HCT116 (cell line): ENCODE results near the gene AMBP. TPM values are rescaled to one million over a fixed set of nuclear protein-coding genes. Genes with fewer than 3 reads are reported as not detected.

Source experiments
- ATAC-seq: fragments of 200-7000 bp; cut with Tn5 transposase; 2 replicates; pipeline ENCODE4 v1.9.1; 2020; ENCODE audit warnings: mild to moderate bottlenecking, moderate library complexity
- BruUV-seq: library from RNA; stranded (reverse); fragments of 400-500 nt; replicated peaks from 2 replicates; lab custom pipeline; 2021; lab: Mats Ljungman, UMichigan
- CTCF ChIA-PET: fragments of 300-600 bp; sonication (Branson Sonifier 250); formaldehyde crosslinking; loops from one replicate; lab custom pipeline; 2021; ENCODE audit warnings: antibody characterized with exemption; lab: Charles Lee
- POLR2A ChIA-PET: fragments of 300-600, 350-600 bp; sonication (Branson Sonifier 250); formaldehyde crosslinking; loops from one replicate; lab custom pipeline; 2021; ENCODE audit warnings: antibody characterized with exemption; lab: Charles Lee
- RAD21 ChIA-PET, 2 experiments: fragments of 300-600 bp; sonication (Branson Sonifier 250); formaldehyde crosslinking; loops; one replicate each; lab custom pipeline; 2023; ENCODE audit warnings: low total read pairs in 2 of 2; ENCODE audit not compliant: uncharacterized antibody in 2 of 2, unreplicated experiment in 2 of 2, low non-redundant PET in 1 of 2; lab: Charles Lee
- DNase-seq: peaks from one replicate; pipeline ENCODE4 v3.0.0-alpha.2; 2010; ENCODE audit warnings: low read depth, low spot score
- H2AFZ ChIP-seq: fragments of 200-600 bp; shearing (Covaris generic), sonication (generic); 2 replicates; pipeline ENCODE4 v1.6.1; 2017; ENCODE audit warnings: low read depth, mixed run types, mixed read lengths, antibody characterized with exemption, low read length; ENCODE audit not compliant: poor library complexity, severe bottlenecking
- H3K27ac ChIP-seq: 2 replicates; pipeline ENCODE4 v1.5.1; 2012; ENCODE audit warnings: low read depth, low read length
- H3K27me3 ChIP-seq: fragments of 200-600 bp; sonication (generic); 2 replicates; pipeline ENCODE4 v1.6.1; 2016; ENCODE audit warnings: mixed run types, low read length, mixed read lengths; ENCODE audit not compliant: insufficient read depth
- H3K36me3 ChIP-seq, 2 experiments: fragments of 200-500 bp in 1 of 2; fragments of 200-600 bp in 1 of 2; sonication (Bioruptor generic) in 1 of 2; sonication (generic) in 1 of 2; 2 replicates each; pipeline versions ENCODE4 v1.5.1 to v1.6.1; 2014 to 2016; ENCODE audit warnings: low read length in 2 of 2, inconsistent platforms in 1 of 2, mixed read lengths in 1 of 2, mixed run types in 1 of 2; ENCODE audit not compliant: insufficient read depth in 2 of 2, control insufficient read depth in 1 of 2
- H3K4me1 ChIP-seq, 2 experiments: fragments of 200-600 bp in 1 of 2; sonication (generic) in 1 of 2; 2 replicates each; pipeline versions ENCODE4 v1.5.1 to v1.6.1; 2012 to 2017; ENCODE audit warnings: low read length in 2 of 2, inconsistent platforms in 1 of 2, mild to moderate bottlenecking in 1 of 2, mixed read lengths in 1 of 2, mixed run types in 1 of 2, moderate library complexity in 1 of 2; ENCODE audit not compliant: insufficient read depth in 2 of 2, control insufficient read depth in 1 of 2
- H3K4me2 ChIP-seq: fragments of 200-600 bp; sonication (generic); 2 replicates; pipeline ENCODE4 v1.6.1; 2017; ENCODE audit warnings: mixed run types, low read length, mixed read lengths
- H3K4me3 ChIP-seq, 2 experiments: fragments of 200-600 bp in 1 of 2; sonication (generic) in 1 of 2; replicated peaks in 1 of 2; 2 replicates each; pipeline ENCODE4 v1.5.1; 2011 to 2016; ENCODE audit warnings: low read length in 2 of 2, control low read depth in 1 of 2, low read depth in 1 of 2, mild to moderate bottlenecking in 1 of 2, mixed read lengths in 1 of 2, mixed run types in 1 of 2
- H3K79me2 ChIP-seq: fragments of 200-600 bp; sonication (generic); 2 replicates; pipeline ENCODE4 v1.6.1; 2017; ENCODE audit warnings: mild to moderate bottlenecking, mixed run types, low read length, moderate library complexity, mixed read lengths; ENCODE audit not compliant: insufficient read depth
- H3K9ac ChIP-seq: fragments of 200-600 bp; sonication (generic); 2 replicates; pipeline ENCODE4 v1.6.1; 2016; ENCODE audit warnings: low read length, mixed read lengths
- H3K9me2 ChIP-seq: fragments of 200-600 bp; sonication (generic), shearing (Covaris generic); 2 replicates; pipeline ENCODE4 v1.6.1; 2017; ENCODE audit warnings: mixed run types, mild to moderate bottlenecking, moderate library complexity; ENCODE audit not compliant: insufficient read depth
- H3K9me3 ChIP-seq, 2 experiments: fragments of 200-500 bp in 1 of 2; fragments of 200-600 bp in 1 of 2; sonication (Bioruptor generic) in 1 of 2; sonication (generic) in 1 of 2; 2 replicates each; pipeline ENCODE4 v1.6.1; 2014 to 2017; ENCODE audit warnings: low read length in 2 of 2, mixed read lengths in 2 of 2, inconsistent platforms in 1 of 2, low read depth in 1 of 2, mild to moderate bottlenecking in 1 of 2, mixed run types in 1 of 2, moderate library complexity in 1 of 2; ENCODE audit not compliant: control insufficient read depth in 1 of 2, insufficient read depth in 1 of 2
- H4K20me1 ChIP-seq: fragments of 200-600 bp; sonication (generic), shearing (Covaris generic); 2 replicates; pipeline ENCODE4 v1.6.1; 2017; ENCODE audit warnings: mixed run types, mild to moderate bottlenecking, moderate library complexity; ENCODE audit not compliant: insufficient read depth
- EGR1 ChIP-seq: IDR thresholded peaks from 2 replicates; pipeline ENCODE4 v1.6.1; 2012; ENCODE audit warnings: low read depth
- EZH2phosphoT487 ChIP-seq: fragments of 200-600 bp; IDR thresholded peaks from 2 replicates; pipeline ENCODE4 v1.6.1; 2018; ENCODE audit warnings: antibody characterized with exemption, borderline replicate concordance
- POLR2A ChIP-seq: IDR thresholded peaks from 2 replicates; pipeline ENCODE4 v1.7.0; 2011; ENCODE audit warnings: borderline replicate concordance; ENCODE audit not compliant: insufficient read depth, insufficient read length; ENCODE audit errors: extremely low read depth
- SP1 ChIP-seq: IDR thresholded peaks from 2 replicates; pipeline ENCODE4 v1.6.1; 2012; ENCODE audit warnings: low read depth
- ZFX ChIP-seq: fragments of 450-650 bp; IDR thresholded peaks from 2 replicates; pipeline ENCODE4 v1.6.1; 2017
- intact Hi-C: fragments of 100-400 bp; cut with micrococcal nuclease; formaldehyde crosslinking; loops from 2 replicates; pipeline ENCODE4 v1.10.0; 2022
- total RNA-seq: library from RNA; stranded (reverse); gene quantifications from one replicate; pipeline ENCODE4 v1.2.1, GENCODE V29; 2021; ENCODE audit not compliant: unreplicated experiment

The AMBP gene
- total RNA-seq, 1 experiment from 2014 or later, result 1.9 TPM

- H3K27me3 ChIP-seq, result no peaks in the 10 kb centered on the region
- BruUV-seq, result no TSS peak
These were observed 10.6 kb upstream of the AMBP start for GRCh38 chr9:114088571-114089170.

GRCh38 chr9:114087721-114088120 lies 9.6 kb upstream of the AMBP start:
- intact Hi-C loops, result no loop called here
- no peak for ATAC-seq
- Histone ChIP-seq H3K27me3 (no peaks in the 10 kb centered on the region), H4K20me1 (no peaks in the 10 kb centered on the region), H3K27ac (no peak overlapping the region), H3K79me2 (no peaks in the 10 kb centered on the region), H3K9ac (no peak overlapping the region), H2AFZ (no peak overlapping the region), H3K4me3 (no peak overlapping the region), H3K9me2 (no peaks in the 10 kb centered on the region), H3K36me3 (no peaks in the 10 kb centered on the region), H3K4me2 (no peak overlapping the region), H3K9me3 (no peaks in the 10 kb centered on the region), H3K4me1 (no peaks in the 10 kb centered on the region)
- no peak for DNase-seq
- RAD21 ChIA-PET, result no interaction called here
- TF ChIP-seq POLR2A, result no peak
- no peak for TF ChIP-seq EGR1
- TF ChIP-seq SP1, result no peak
- no peak for TF ChIP-seq ZFX
- POLR2A ChIA-PET, result no interaction called here
- CTCF ChIA-PET, result interaction anchor here (1.4 kb wide), 1 partner anchor 203 kb away, joined by 5 read pairs; no protein-coding TSS in a partner anchor
- BruUV-seq, result no TSS peak

More at GRCh38 chr9:114088571-114089170, 10.6 kb upstream of the AMBP start:
- no peak overlapping the region for H3K4me2 ChIP-seq
- H3K9ac ChIP-seq, result no peak overlapping the region
- no peaks in the 10 kb centered on the region for H3K4me1 ChIP-seq
- no peaks in the 10 kb centered on the region for H3K9me3 ChIP-seq
- POLR2A ChIA-PET, result no interaction called here
- no peak for TF ChIP-seq EZH2phosphoT487
- TF ChIP-seq EGR1, result no peak
- no peak for TF ChIP-seq ZFX
- intact Hi-C loops, result no loop called here
- H3K27ac ChIP-seq, result no peak overlapping the region
- H4K20me1 ChIP-seq, result no peaks in the 10 kb centered on the region
- DNase-seq (no peak), ATAC-seq (no peak)
- H2AFZ ChIP-seq, result no peak overlapping the region
- H3K9me2 ChIP-seq, result no peaks in the 10 kb centered on the region
- H3K79me2 ChIP-seq, result no peaks in the 10 kb centered on the region
- RAD21 ChIA-PET, result no interaction called here
- no peak overlapping the region for H3K4me3 ChIP-seq
- H3K36me3 ChIP-seq, result no peaks in the 10 kb centered on the region
- CTCF ChIA-PET, result interaction anchor here (1.4 kb wide), 1 partner anchor 202 kb away, joined by 5 read pairs; no protein-coding TSS in a partner anchor
